Ecto neural progenitor cell (in vitro differentiated cells): ENCODE measurements around the gene IL32.
A peak's percentile ranks its signal among the peaks of the same experiment; 100 is the strongest.

Source experiments
- DNase-seq: peaks from one replicate; pipeline ENCODE4 v3.0.0-alpha.2; 2018; ENCODE audit warnings: low spot score

The IL32 gene

GRCh38 chr16:3027983-3028715 is 37.3 kb upstream of the IL32 start:
- peak; percentile 96 for DNase-seq

- DNase-seq = no peak
These were observed 36.6 kb upstream of the IL32 start for GRCh38 chr16:3028716-3029319.

- DNase-seq = no peak
These were observed 35.8 kb upstream of the IL32 start for GRCh38 chr16:3029491-3030221.

GRCh38 chr16:3030222-3031212 is 34.9 kb upstream of the IL32 start:
- DNase-seq = no peak

- no peak for DNase-seq
These were observed 32.8 kb upstream of the IL32 start for GRCh38 chr16:3032624-3033023.

- no peak for DNase-seq
These were observed 30.0 kb upstream of the IL32 start for GRCh38 chr16:3035289-3035971.

- no peak for DNase-seq
These were observed 29.3 kb upstream of the IL32 start for GRCh38 chr16:3035972-3036725.

GRCh38 chr16:3036726-3037315 is 28.6 kb upstream of the IL32 start, which contains the start of gene BICDL2:
Gene BICDL2 (minus strand): TSS chr16:3036944. CDS start chr16:3035496, 1,448 bp downstream.
- no peak for DNase-seq

GRCh38 chr16:3038256-3038655 is 27.2 kb upstream of the IL32 start:
- no peak for DNase-seq

GRCh38 chr16:3038896-3039295 is 26.5 kb upstream of the IL32 start:
- DNase-seq = no peak

GRCh38 chr16:3042376-3042775 is 23.1 kb upstream of the IL32 start:
- no peak for DNase-seq

- no peak for DNase-seq
These were observed 20.7 kb upstream of the IL32 start for GRCh38 chr16:3044708-3045107.

- peak; percentile 74 for DNase-seq
These were observed 19.4 kb upstream of the IL32 start, which contains the start of gene MMP25 for GRCh38 chr16:3045758-3046640. Gene MMP25 (plus strand): TSS chr16:3046561. CDS start chr16:3046918, 357 bp downstream.

- no peak for DNase-seq
These were observed 18.6 kb upstream of the IL32 start for GRCh38 chr16:3046641-3047386.

GRCh38 chr16:3047387-3047720 is 18.1 kb upstream of the IL32 start:
- no peak for DNase-seq

GRCh38 chr16:3049921-3050481 is 15.4 kb upstream of the IL32 start:
- DNase-seq = no peak

GRCh38 chr16:3050487-3050886 is 15.0 kb upstream of the IL32 start:
- DNase-seq = no peak

- no peak for DNase-seq
These were observed 14.4 kb upstream of the IL32 start for GRCh38 chr16:3051009-3051408.
